GM19395 (cell line): Measurements from ENCODE around the gene MGLL.
"Not testable (repeated sequence)": the region's sequence is repeated elsewhere in the genome, so short reads cannot be mapped to it uniquely, and the experiment has no call there.

Source experiments
- ATAC-seq: cut with Tn5 transposase; IDR thresholded peaks from one replicate; pipeline ENCODE4 v1.9.1; 2021; ENCODE audit warnings: mild to moderate bottlenecking, moderate library complexity; ENCODE audit not compliant: unreplicated experiment

The MGLL gene

GRCh38 chr3:127692501-127693335 lies 129.6 kb downstream of the MGLL start:
- no peak for ATAC-seq

- ATAC-seq: no peak
Measured at GRCh38 chr3:127691974-127692373, 130.3 kb downstream of the MGLL start.

GRCh38 chr3:127691489-127691888 lies 130.8 kb downstream of the MGLL start:
- no peak for ATAC-seq

DNA sequence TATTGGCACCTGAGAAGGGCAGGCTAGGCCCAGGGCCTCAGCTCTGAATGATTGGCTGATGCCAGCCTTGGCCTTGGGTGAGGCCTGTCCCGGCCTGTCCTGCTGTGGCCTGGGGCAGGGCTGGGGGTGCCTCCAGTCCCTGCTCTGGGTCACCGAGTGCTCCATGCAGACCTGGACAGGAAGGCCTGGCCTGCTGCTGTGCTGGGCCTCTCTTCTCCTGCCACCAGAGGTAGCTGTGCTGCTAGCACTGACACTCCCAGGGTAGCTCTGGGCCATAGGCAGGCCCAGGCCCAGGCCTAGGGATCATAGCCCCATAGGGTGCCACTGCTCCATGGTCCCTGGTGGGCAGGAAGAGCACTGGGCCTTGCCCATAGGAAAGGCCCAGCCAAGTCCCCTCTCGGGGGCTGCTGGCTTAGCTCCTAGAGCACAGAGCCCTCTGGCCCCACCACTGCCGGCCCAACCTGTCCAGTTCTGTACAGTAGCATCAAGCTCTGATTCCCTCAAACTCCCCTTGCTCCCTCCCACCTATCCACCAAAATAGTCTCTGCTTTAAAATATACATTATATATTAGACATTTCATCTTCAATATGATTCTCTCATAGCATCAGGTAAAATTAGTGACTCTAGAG lies 131.4 kb downstream of the MGLL start:
- ATAC-seq: no peak

- ATAC-seq: no peak
Measured at GRCh38 chr3:127690106-127690505, 132.2 kb downstream of the MGLL start.

DNA sequence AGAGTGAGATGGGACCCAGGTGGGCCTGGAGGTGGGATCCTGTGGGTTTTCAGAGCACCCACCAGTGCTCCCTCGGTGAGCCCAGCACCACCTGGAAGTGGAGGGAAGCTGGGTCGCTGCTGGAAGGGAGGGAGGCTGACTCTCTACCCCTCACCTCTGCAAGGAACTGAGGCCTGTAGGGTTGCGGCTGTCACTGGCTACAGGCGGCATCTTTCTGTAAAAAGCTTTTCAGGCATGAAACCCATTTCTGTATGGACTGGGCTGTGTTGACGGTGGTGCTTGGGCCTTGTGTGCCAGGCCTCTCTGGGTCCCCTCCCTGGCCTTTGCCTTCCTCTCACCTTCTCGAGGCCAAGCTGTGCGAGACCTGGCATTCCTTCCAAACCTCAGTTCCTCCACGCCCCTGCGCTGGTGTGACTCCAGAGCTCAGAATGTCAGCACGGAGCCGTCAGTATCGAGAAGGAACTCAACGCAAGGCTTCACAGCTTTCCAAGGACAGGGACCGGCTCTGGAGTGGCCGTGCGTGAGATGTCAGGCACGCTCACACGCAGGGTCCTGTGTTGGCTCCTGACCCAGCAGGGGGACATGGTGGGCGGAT lies 133.0 kb downstream of the MGLL start:
- no peak for ATAC-seq

DNA sequence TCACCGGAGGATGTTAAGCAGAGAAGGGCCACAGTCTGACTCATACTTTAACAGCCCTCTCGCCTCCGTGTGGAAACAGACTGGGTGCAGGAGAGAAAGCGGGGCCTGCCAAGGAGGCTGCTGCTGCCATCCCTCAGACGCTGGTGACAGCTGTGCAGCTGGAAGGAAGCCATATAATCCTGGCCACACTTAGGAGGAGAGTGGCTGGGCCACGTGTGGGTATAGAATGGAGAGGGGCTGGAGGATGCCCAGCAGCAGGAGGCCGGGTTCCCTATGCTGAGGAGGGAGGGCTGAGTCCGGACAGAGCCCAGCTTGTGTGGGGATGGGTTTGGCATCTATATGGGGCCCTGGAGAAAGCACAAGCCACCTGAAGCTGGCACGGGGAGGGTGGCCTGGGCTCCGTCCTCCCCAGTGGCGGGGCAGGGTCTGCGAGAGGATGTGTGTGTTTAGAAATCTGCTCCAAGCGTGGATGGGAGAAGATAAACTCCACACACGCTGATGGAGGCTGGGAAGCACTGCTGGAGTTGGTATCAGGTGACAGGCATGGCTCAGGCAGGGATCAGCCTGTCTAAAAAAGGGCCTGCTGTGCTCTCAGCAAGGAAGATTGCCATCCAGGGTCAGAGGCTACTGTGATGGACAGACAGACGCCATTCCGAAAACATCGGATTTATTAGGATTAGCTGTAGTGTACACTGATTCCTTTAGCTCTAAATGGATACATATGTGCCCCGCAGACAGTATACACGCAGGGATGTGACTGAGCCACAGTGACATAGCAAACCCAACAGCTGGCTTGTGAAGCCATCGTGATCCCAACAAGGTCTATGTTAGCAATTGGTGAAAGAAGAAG lies 133.7 kb downstream of the MGLL start:
- ATAC-seq: no peak

GRCh38 chr3:127688022-127688415 lies 134.3 kb downstream of the MGLL start:
- ATAC-seq: no peak

- no peak for ATAC-seq
Measured at GRCh38 chr3:127687228-127687737, 135.0 kb downstream of the MGLL start.

DNA sequence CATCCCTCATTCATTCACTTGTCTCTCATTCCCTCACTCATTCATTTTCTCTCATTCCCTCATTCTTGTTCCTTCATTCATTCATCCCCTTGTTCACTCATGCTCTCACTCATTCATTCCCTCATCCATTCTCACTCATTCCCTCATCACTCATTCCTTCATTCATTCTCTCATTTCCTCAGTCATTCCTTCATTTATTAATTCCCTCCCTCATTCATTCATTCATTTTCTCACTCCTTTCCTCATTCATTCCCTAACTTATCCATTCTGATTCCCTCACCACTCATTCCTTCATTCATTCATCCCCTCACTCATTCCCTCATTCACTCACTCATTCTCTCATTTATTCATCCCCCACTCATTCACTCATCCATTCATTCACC lies 135.8 kb downstream of the MGLL start:
- no peak for ATAC-seq

DNA sequence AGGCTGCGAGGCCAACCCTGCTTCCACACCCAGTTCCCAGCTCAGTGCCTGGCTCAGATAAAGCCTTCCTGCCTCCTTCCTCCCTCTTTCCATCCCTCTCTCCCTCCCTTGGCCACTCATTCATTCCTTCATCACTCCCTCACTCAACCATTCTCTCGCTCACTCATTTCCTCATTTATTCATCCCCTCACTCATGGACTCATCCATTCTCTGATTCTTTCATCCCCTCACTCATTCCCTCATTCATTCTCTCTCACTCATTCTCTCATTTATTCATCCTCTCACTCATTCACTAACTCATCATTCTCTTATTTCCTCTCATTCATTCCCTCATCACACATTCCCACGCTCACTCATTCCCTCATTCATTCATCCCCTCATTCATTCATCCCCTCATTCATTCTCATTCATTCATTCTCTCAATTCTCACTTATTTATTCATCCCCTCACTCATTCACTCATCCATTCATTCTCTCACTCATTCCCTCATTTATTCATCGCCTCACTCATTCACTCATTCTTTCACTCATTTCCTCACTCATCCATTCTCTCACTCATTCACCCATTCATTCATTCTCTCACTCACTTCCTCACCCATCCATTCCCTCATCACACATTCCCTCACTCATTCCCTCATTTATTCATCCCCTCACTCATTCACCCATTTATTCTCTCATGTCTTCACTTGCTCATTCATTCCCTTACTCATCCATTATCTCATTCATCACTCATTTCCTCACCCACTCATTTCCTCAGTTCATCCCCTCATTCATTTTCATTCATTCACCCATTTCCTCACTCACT lies 136.4 kb downstream of the MGLL start:
- no peak for ATAC-seq

- no peak for ATAC-seq
Measured at GRCh38 chr3:127684871-127685707, 137.2 kb downstream of the MGLL start.

GRCh38 chr3:127682561-127682960 lies 139.8 kb downstream of the MGLL start:
- no peak for ATAC-seq

GRCh38 chr3:127682175-127682554 lies 140.2 kb downstream of the MGLL start:
- not testable (repeated sequence) for ATAC-seq

GRCh38 chr3:127680798-127681221 lies 141.5 kb downstream of the MGLL start:
- ATAC-seq: no peak

- no peak for ATAC-seq
Measured at GRCh38 chr3:127680146-127680661, 142.1 kb downstream of the MGLL start.

DNA sequence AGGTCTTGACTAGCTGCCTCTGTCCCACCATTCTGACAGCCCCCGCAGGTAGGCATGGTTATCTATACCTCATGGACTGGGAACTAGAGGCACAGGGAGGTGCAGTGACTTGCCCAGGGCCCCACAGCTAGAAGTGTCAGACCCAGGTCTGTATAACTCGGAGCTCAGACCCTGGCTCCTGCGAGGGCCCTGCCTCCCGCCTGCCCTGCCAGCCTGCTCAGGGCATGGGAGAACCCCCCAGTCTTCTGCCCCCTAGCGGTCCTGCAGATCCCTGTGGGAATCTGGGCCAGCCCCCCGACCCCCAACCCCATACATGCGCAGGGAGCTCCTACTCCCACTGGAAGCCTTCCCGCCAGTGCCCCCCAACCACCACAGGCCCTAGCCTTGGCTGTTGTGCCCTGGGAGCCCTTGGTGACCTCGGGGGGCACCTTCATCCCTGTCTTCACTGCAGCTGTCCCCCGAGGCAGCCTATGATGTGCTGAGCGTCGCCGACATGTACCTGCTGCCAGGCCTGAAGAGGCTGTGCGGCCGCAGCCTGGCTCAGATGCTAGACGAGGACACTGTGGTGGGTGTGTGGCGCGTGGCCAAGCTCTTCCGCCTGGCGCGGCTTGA lies 142.7 kb downstream of the MGLL start:
- no peak for ATAC-seq
